ENCODE measurements around the gene ACTL8. TPM values are rescaled to one million over a fixed set of nuclear protein-coding genes. Genes with fewer than 3 reads are reported as not detected.
A peak's percentile ranks its signal among the peaks of the same experiment; 100 is the strongest.

The ACTL8 gene
- total RNA-seq, 1 donor from 2014 or later: not detected

DNA sequence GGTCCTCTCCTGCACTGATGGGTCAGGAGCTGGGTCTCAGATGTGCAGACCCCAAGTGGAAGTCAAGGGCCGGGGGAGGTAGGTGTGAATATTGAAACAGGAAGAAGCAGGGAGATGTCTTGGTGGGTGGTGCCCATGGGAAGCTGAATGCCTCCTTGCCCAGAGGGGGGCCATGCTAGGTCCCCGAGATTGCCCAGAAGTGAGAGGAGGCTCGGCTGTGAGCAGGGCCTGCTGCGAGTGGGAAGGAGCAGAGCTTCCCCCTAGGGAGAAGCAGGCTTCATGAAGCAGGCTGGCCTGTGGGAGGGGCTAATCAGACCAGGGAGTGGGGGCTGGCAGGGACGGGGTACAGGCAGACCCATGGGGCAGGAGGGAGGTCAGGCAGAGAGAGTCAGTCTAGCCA lies 87.6 kb downstream of the ACTL8 start:
- Mint-ChIP-seq H3K36me3 (no peaks in the 10 kb centered on the region), H3K4me3 (no peak overlapping the region), H3K9me3 (no peaks in the 10 kb centered on the region), H3K27ac (no peak overlapping the region), H3K27me3 (ENCODE audit: insufficient read depth, low read depth) (peaks cover 12% of the 10 kb centered on the region), H3K4me1 (peaks cover 9% of the 10 kb centered on the region)
- Histone ChIP-seq H3K27me3 (no peaks in the 10 kb centered on the region), H2AFZ (replicated peaks) (no peak overlapping the region), H3F3A (ENCODE audit: low read depth) (no peaks in the 10 kb centered on the region), H3K4me3 (no peak overlapping the region), H3K4me2 (no peak overlapping the region), H3K27ac (no peak overlapping the region), H3K79me2 (ENCODE audit: low read depth) (no peaks in the 10 kb centered on the region), H3K9me3 (ENCODE audit: low read depth) (no peaks in the 10 kb centered on the region), H4K20me1 (ENCODE audit: low read depth) (no peaks in the 10 kb centered on the region), H3K36me3 (no peaks in the 10 kb centered on the region), H3K9ac (no peak overlapping the region), H3K4me1 (no peaks in the 10 kb centered on the region)
- TF ChIP-seq, protein P1, sequence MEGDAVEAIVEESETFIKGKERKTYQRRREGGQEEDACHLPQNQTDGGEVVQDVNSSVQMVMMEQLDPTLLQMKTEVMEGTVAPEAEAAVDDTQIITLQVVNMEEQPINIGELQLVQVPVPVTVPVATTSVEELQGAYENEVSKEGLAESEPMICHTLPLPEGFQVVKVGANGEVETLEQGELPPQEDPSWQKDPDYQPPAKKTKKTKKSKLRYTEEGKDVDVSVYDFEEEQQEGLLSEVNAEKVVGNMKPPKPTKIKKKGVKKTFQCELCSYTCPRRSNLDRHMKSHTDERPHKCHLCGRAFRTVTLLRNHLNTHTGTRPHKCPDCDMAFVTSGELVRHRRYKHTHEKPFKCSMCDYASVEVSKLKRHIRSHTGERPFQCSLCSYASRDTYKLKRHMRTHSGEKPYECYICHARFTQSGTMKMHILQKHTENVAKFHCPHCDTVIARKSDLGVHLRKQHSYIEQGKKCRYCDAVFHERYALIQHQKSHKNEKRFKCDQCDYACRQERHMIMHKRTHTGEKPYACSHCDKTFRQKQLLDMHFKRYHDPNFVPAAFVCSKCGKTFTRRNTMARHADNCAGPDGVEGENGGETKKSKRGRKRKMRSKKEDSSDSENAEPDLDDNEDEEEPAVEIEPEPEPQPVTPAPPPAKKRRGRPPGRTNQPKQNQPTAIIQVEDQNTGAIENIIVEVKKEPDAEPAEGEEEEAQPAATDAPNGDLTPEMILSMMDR (IDR thresholded peaks at IDR 0.05): no peak
- TF ChIP-seq EZH2 (IDR thresholded peaks at IDR 0.05) (no peak), EZH2phosphoT487 (IDR thresholded peaks at IDR 0.05) (no peak)
- no peak for DNase-seq (ENCODE audit: low spot score)

DNA sequence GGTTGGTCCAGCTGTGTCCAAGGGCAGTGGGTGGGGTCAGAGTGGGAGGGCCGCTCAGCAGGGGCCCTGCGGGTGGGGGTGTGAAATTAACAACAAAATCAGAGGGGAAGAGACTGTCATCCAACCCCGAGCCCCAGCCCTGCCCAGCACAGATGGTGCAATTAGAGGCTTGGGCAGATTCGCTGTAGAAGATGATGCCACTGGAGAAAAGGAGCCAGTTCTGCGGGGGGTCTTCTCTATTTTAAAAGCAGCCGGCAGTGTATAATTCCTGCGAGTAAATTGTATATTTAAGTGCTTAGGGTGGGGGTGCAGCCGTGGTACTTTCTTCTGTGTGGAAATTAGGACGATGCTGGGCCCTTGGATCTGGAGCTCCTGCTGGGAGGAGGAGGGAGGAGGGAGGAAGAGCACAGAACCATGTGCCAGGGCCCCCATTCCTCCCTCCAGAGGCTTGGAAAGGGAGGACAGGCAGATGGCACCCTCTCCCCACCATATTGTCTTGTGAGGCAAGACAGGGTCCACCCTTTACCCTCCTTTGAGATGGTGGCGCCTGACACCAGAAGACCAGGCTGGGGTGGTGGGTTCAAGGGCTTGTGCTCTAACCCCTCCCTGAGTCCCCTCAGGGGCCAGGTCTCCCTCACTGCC lies 89.2 kb downstream of the ACTL8 start:
- DNase-seq (ENCODE audit: low spot score): no peak
- Histone ChIP-seq H4K20me1 (ENCODE audit: low read depth) (no peaks in the 10 kb centered on the region), H3K4me3 (no peak overlapping the region), H3K27me3 (no peaks in the 10 kb centered on the region), H3K9ac (no peak overlapping the region), H3K79me2 (ENCODE audit: low read depth) (no peaks in the 10 kb centered on the region), H3K27ac (no peak overlapping the region), H2AFZ (replicated peaks) (no peak overlapping the region), H3K4me2 (no peak overlapping the region), H3F3A (ENCODE audit: low read depth) (no peaks in the 10 kb centered on the region), H3K4me1 (no peaks in the 10 kb centered on the region), H3K9me3 (ENCODE audit: low read depth) (no peaks in the 10 kb centered on the region), H3K36me3 (no peaks in the 10 kb centered on the region)
- TF ChIP-seq EZH2 (IDR thresholded peaks at IDR 0.05) (no peak), EZH2phosphoT487 (IDR thresholded peaks at IDR 0.05) (no peak)
- TF ChIP-seq, protein P1 (IDR thresholded peaks at IDR 0.05): no peak
- H3K4me1 Mint-ChIP-seq: peaks cover 9% of the 10 kb centered on the region
- peaks cover 12% of the 10 kb centered on the region for H3K27me3 Mint-ChIP-seq (ENCODE audit: insufficient read depth, low read depth)
- no peak overlapping the region for H3K4me3 Mint-ChIP-seq
- no peaks in the 10 kb centered on the region for H3K9me3 Mint-ChIP-seq
- H3K36me3 Mint-ChIP-seq: no peaks in the 10 kb centered on the region
- H3K27ac Mint-ChIP-seq: no peak overlapping the region

DNA sequence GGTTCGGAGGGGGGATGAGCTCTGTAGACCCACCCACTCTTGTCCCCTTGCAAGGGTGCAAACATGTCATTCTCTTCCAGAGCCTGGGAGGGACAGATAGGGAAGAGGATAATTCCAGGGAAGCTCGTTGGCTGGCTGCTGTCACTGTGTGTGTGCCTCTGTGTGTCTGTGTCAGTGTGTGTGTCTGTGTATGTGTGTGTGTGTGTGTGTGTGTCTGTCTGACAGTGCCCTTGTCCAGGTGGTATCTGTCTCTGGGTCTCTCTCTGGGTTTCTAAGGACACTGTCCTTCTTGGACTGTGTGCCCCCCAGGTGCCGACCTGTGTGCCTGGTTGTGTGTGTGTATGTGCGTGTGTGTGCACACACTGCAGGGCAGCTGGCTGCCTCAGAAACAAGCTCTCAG lies 90.5 kb downstream of the ACTL8 start:
- no peaks in the 10 kb centered on the region for H3K4me1 ChIP-seq
- Mint-ChIP-seq H3K36me3 (no peaks in the 10 kb centered on the region), H3K9me3 (no peaks in the 10 kb centered on the region), H3K27ac (peak overlapping the region; percentile 41), H3K4me1 (peaks cover 9% of the 10 kb centered on the region), H3K4me3 (no peak overlapping the region), H3K27me3 (ENCODE audit: insufficient read depth, low read depth) (peaks cover 14% of the 10 kb centered on the region)
- no peaks in the 10 kb centered on the region for H3K36me3 ChIP-seq
- no peak overlapping the region for H3K9ac ChIP-seq
- no peak for TF ChIP-seq EZH2phosphoT487 (IDR thresholded peaks at IDR 0.05)
- TF ChIP-seq, protein P1 (IDR thresholded peaks at IDR 0.05): no peak
- no peak for TF ChIP-seq EZH2 (IDR thresholded peaks at IDR 0.05)
- H2AFZ ChIP-seq (replicated peaks): no peak overlapping the region
- no peaks in the 10 kb centered on the region for H3F3A ChIP-seq (ENCODE audit: low read depth)
- no peaks in the 10 kb centered on the region for H3K79me2 ChIP-seq (ENCODE audit: low read depth)
- H3K27ac ChIP-seq: no peak overlapping the region
- H3K4me2 ChIP-seq: no peak overlapping the region
- H3K9me3 ChIP-seq (ENCODE audit: low read depth): no peaks in the 10 kb centered on the region
- no peaks in the 10 kb centered on the region for H3K27me3 ChIP-seq
- DNase-seq (ENCODE audit: low spot score): no peak
- no peak overlapping the region for H3K4me3 ChIP-seq
- H4K20me1 ChIP-seq (ENCODE audit: low read depth): no peaks in the 10 kb centered on the region

Measured in neural progenitor cell (in vitro differentiated cells).